Suprapubic skin (tissue), 4 donors: ENCODE data around the gene STAP1.

Source experiments
- POLR2A ChIP-seq, 2 donors: fragments of 450-650 bp; IDR thresholded peaks; one replicate each; pipeline ENCODE4 v1.6.1; 2017; ENCODE audit warnings: antibody characterized with exemption in 2 of 2, mild to moderate bottlenecking in 2 of 2, moderate library complexity in 2 of 2
- POLR2AphosphoS5 ChIP-seq, 3 donors: sonication (generic); formaldehyde crosslinking; IDR thresholded peaks; one replicate each; pipeline ENCODE4 v1.6.1; 2017; ENCODE audit warnings: antibody characterized with exemption in 3 of 3
- TF ChIP-seq, protein P1 (sequence below), 2 donors: fragments of 200-600 bp in 1 of 2; fragments of 450-650 bp in 1 of 2; sonication (generic) in 1 of 2; IDR thresholded peaks; one replicate each; pipeline ENCODE4 v1.5.1; 2016 to 2019; ENCODE audit warnings: antibody characterized with exemption in 2 of 2, mild to moderate bottlenecking in 1 of 2, moderate library complexity in 1 of 2

DNA sequence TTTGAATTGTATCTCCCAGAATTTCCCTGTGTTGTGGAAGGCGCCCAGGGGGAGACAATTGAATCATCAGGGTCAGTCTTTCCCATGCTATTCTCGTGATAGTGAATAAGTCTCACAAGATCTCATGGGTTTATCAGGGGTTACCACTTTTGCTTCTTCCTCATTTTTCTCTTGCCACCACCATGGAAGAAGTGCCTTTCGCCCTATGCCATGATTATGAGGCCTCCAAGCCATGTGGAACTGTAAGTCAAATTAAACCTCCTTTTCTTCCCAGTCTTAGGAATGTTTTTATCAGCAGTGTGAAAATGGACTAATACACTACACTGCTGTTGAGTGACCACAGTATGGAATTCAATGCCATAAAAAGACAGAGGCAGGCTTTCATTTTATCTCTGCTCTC is 25.4 kb upstream of the STAP1 start:
- TF ChIP-seq, protein P1, sequence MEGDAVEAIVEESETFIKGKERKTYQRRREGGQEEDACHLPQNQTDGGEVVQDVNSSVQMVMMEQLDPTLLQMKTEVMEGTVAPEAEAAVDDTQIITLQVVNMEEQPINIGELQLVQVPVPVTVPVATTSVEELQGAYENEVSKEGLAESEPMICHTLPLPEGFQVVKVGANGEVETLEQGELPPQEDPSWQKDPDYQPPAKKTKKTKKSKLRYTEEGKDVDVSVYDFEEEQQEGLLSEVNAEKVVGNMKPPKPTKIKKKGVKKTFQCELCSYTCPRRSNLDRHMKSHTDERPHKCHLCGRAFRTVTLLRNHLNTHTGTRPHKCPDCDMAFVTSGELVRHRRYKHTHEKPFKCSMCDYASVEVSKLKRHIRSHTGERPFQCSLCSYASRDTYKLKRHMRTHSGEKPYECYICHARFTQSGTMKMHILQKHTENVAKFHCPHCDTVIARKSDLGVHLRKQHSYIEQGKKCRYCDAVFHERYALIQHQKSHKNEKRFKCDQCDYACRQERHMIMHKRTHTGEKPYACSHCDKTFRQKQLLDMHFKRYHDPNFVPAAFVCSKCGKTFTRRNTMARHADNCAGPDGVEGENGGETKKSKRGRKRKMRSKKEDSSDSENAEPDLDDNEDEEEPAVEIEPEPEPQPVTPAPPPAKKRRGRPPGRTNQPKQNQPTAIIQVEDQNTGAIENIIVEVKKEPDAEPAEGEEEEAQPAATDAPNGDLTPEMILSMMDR (IDR thresholded peaks at IDR 0.05) = no peak
- no peak for TF ChIP-seq POLR2A (IDR thresholded peaks at IDR 0.05)
- no peak for TF ChIP-seq POLR2AphosphoS5 (IDR thresholded peaks at IDR 0.05)
